Fibroblast of lung (primary cell): Measurements from ENCODE around the gene TUBB2A.
"Not testable (repeated sequence)": the region's sequence is repeated elsewhere in the genome, so short reads cannot be mapped to it uniquely, and the experiment has no call there.

ENCODE experiments used
- EZH2 ChIP-seq: IDR thresholded peaks from 2 replicates; pipeline ENCODE4 v1.5.1; 2012; ENCODE audit warnings: low read length, control low read depth, mild to moderate bottlenecking; ENCODE audit errors: missing control alignments
- TF ChIP-seq, protein P1 (sequence below), 2 donors: IDR thresholded peaks in 1 of 2; conservative IDR thresholded peaks in 1 of 2; 1 replicate in 1 of 2; 2 replicates in 1 of 2; pipeline ENCODE4 v1.5.1; 2011 to 2012; ENCODE audit warnings: low read length in 2 of 2, control low read depth in 1 of 2, inconsistent platforms in 1 of 2, low read depth in 1 of 2, mild to moderate bottlenecking in 1 of 2

DNA sequence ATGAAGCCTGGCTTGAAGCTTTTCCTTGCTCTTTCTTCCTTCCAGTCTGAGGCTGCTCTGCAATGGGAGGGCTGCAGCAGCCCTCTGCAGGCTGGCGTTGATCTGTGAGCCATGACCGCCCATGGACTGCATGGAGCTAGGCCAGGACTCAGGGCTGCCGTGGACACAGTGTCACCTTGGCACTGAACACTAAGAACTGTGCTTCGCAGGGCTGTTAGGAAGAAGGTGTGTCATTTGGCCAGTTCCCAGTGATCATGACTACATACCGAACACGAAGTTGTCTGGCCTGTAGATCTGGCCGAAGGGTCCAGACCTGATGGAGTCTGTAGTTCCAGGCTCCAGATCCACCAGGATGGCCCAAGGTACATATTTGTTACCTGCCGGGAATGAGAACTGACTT, 21.3 kb upstream of the TUBB2A start:
- TF ChIP-seq, protein P1, sequence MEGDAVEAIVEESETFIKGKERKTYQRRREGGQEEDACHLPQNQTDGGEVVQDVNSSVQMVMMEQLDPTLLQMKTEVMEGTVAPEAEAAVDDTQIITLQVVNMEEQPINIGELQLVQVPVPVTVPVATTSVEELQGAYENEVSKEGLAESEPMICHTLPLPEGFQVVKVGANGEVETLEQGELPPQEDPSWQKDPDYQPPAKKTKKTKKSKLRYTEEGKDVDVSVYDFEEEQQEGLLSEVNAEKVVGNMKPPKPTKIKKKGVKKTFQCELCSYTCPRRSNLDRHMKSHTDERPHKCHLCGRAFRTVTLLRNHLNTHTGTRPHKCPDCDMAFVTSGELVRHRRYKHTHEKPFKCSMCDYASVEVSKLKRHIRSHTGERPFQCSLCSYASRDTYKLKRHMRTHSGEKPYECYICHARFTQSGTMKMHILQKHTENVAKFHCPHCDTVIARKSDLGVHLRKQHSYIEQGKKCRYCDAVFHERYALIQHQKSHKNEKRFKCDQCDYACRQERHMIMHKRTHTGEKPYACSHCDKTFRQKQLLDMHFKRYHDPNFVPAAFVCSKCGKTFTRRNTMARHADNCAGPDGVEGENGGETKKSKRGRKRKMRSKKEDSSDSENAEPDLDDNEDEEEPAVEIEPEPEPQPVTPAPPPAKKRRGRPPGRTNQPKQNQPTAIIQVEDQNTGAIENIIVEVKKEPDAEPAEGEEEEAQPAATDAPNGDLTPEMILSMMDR (conservative IDR thresholded peaks at IDR 0.05 in 1 of 2, IDR thresholded peaks at IDR 0.05 in 1 of 2; ENCODE audit: low read depth in 1 of 2, low read length in 2 of 2): not testable (repeated sequence)
- not testable (repeated sequence) for TF ChIP-seq EZH2
